Measurements from ENCODE around the gene KCNQ4.

The KCNQ4 gene

GRCh38 chr1:40857737-40858136 is 74.2 kb downstream of the KCNQ4 start:
- DNase-seq, result no peak

- no peak for DNase-seq
These were observed 75.3 kb downstream of the KCNQ4 start for GRCh38 chr1:40858856-40859416.

GRCh38 chr1:40860706-40861223 is 77.2 kb downstream of the KCNQ4 start:
- DNase-seq, result no peak

- DNase-seq, result peak in 3 of 56 donors; percentile 3 to 33 (median 16)
These were observed 77.8 kb downstream of the KCNQ4 start for GRCh38 chr1:40861224-40862003.

GRCh38 chr1:40862008-40862863 is 78.6 kb downstream of the KCNQ4 start, which contains the start of gene CITED4:
Gene CITED4 (minus strand): TSS chr1:40862363. CDS start chr1:40862127, 236 bp downstream.
- DNase-seq, result peak in 55 of 56 donors; percentile 48 to 95 (median 84)

- no peak for DNase-seq
These were observed 84.6 kb downstream of the KCNQ4 start for GRCh38 chr1:40868051-40868723.

GRCh38 chr1:40870135-40870728 is 86.6 kb downstream of the KCNQ4 start:
- DNase-seq, result no peak

- DNase-seq, result no peak
These were observed 88.7 kb downstream of the KCNQ4 start for GRCh38 chr1:40872276-40872675.

- DNase-seq, result no peak
These were observed 90.4 kb downstream of the KCNQ4 start for GRCh38 chr1:40873863-40874472.

- DNase-seq, result no peak
These were observed 92.8 kb downstream of the KCNQ4 start for GRCh38 chr1:40876436-40876761.

GRCh38 chr1:40876891-40877290 is 93.3 kb downstream of the KCNQ4 start:
- DNase-seq, result no peak

GRCh38 chr1:40877698-40878097 is 94.1 kb downstream of the KCNQ4 start:
- DNase-seq, result peak in 3 of 56 donors; percentile 3 to 9 (median 4)

- no peak for DNase-seq
These were observed 95.3 kb downstream of the KCNQ4 start for GRCh38 chr1:40878906-40879305.

GRCh38 chr1:40879482-40880175 is 96.0 kb downstream of the KCNQ4 start:
- DNase-seq, result no peak

- no peak for DNase-seq
These were observed 97.4 kb downstream of the KCNQ4 start for GRCh38 chr1:40880813-40881549.

GRCh38 chr1:40884055-40884795 is 100.6 kb downstream of the KCNQ4 start:
- no peak for DNase-seq

GRCh38 chr1:40886318-40887011 is 102.9 kb downstream of the KCNQ4 start:
- no peak for DNase-seq

- no peak for DNase-seq
These were observed 103.4 kb downstream of the KCNQ4 start for GRCh38 chr1:40887012-40887378.
